GM18526 (cell line): ENCODE results near the gene CSRNP2.

Source experiments
- POLR2A ChIP-seq: IDR thresholded peaks from 3 replicates; pipeline ENCODE4 v1.6.1; 2011; ENCODE audit not compliant: insufficient read length; ENCODE audit errors: extremely low read depth

CSRNP2 gene

GRCh38 chr12:51023625-51024382, 59.6 kb downstream of the CSRNP2 start:
- TF ChIP-seq POLR2A = no peak

- TF ChIP-seq POLR2A = no peak
Observed at GRCh38 chr12:51021694-51022093, 61.7 kb downstream of the CSRNP2 start.

- no peak for TF ChIP-seq POLR2A
Observed at GRCh38 chr12:51020448-51021182, 62.8 kb downstream of the CSRNP2 start.

- no peak for TF ChIP-seq POLR2A
Observed at GRCh38 chr12:51019927-51020326, 63.5 kb downstream of the CSRNP2 start.

GRCh38 chr12:51018956-51019355, 64.4 kb downstream of the CSRNP2 start:
- no peak for TF ChIP-seq POLR2A

GRCh38 chr12:51017452-51017851, 65.9 kb downstream of the CSRNP2 start:
- no peak for TF ChIP-seq POLR2A

GRCh38 chr12:51013441-51013840, 70.0 kb downstream of the CSRNP2 start:
- TF ChIP-seq POLR2A = no peak

GRCh38 chr12:51012570-51013236, 70.7 kb downstream of the CSRNP2 start:
- no peak for TF ChIP-seq POLR2A

- TF ChIP-seq POLR2A = no peak
Observed at GRCh38 chr12:51011955-51012354, 71.4 kb downstream of the CSRNP2 start.
